IMR-90 (cell line): ENCODE results near the gene FAM120A. TPM values are rescaled to one million over a fixed set of nuclear protein-coding genes. Genes with fewer than 3 reads are reported as not detected.

Source experiments
- ATAC-seq: fragments of 200-7000 bp; cut with Tn5 transposase; 2 replicates; pipeline ENCODE4 v1.9.1; 2020; ENCODE audit warnings: low read depth, mild to moderate bottlenecking, moderate library complexity
- BruUV-seq: library from RNA; stranded (reverse); fragments of 400-500 nt; replicated peaks from 2 replicates; lab custom pipeline; 2021; lab: Mats Ljungman, UMichigan
- CTCF ChIA-PET: fragments of 300-600 bp; formaldehyde crosslinking; extraction: SDS; loops from one replicate; lab custom pipeline; 2021; ENCODE audit warnings: antibody characterized with exemption; lab: Yijun Ruan, JAX
- POLR2A ChIA-PET: fragments of 300-600 bp; sonication (Branson Sonifier 250); formaldehyde crosslinking; loops from one replicate; lab custom pipeline; 2022; ENCODE audit warnings: antibody characterized with exemption; ENCODE audit not compliant: unreplicated experiment; lab: Charles Lee
- DNase-seq: peaks from one replicate; pipeline ENCODE4 v3.0.0; 2013
- H2AFZ ChIP-seq: replicated peaks from 2 replicates; pipeline ENCODE3; 2013; ENCODE audit warnings: low read length, mild to moderate bottlenecking; ENCODE audit not compliant: poor library complexity
- H2AK5ac ChIP-seq: 2 replicates; pipeline ENCODE4 v1.6.1; 2013; ENCODE audit warnings: low read depth, low read length, inconsistent platforms
- H2AK9ac ChIP-seq: replicated peaks from 2 replicates; pipeline ENCODE3; 2013; ENCODE audit warnings: mild to moderate bottlenecking, low read depth, low read length, moderate library complexity; ENCODE audit not compliant: poor library complexity
- H2BK120ac ChIP-seq: 2 replicates; pipeline ENCODE4 v1.6.1; 2013; ENCODE audit warnings: low read depth, low read length, inconsistent platforms
- H2BK15ac ChIP-seq: 3 replicates; pipeline ENCODE4 v1.6.1; 2013; ENCODE audit warnings: low read depth, low read length, inconsistent platforms
- H2BK20ac ChIP-seq: 2 replicates; pipeline ENCODE4 v1.6.1; 2013; ENCODE audit warnings: low read depth, mild to moderate bottlenecking, inconsistent platforms, low read length, moderate library complexity
- H2BK5ac ChIP-seq: 2 replicates; pipeline ENCODE4 v1.6.1; 2013; ENCODE audit warnings: mild to moderate bottlenecking, low read depth, low read length, inconsistent platforms; ENCODE audit not compliant: poor library complexity, severe bottlenecking
- H3K14ac ChIP-seq: replicated peaks from 2 replicates; pipeline ENCODE4 v1.6.1; 2013; ENCODE audit warnings: low read depth, low read length, inconsistent platforms
- H3K18ac ChIP-seq: 2 replicates; pipeline ENCODE4 v1.6.1; 2013; ENCODE audit warnings: low read depth, low read length, control low read depth
- H3K23ac ChIP-seq: 2 replicates; pipeline ENCODE4 v1.6.1; 2013; ENCODE audit warnings: low read depth, low read length, inconsistent platforms
- H3K27ac ChIP-seq: 2 replicates; pipeline ENCODE4 v1.5.1; 2013; ENCODE audit warnings: mild to moderate bottlenecking, control low read depth, low read length; ENCODE audit not compliant: insufficient read depth
- H3K27me3 ChIP-seq: 2 replicates; pipeline ENCODE4 v1.6.1; 2013; ENCODE audit warnings: low read length; ENCODE audit not compliant: control insufficient read depth, insufficient read depth
- H3K36me3 ChIP-seq: 2 replicates; pipeline ENCODE4 v1.6.1; 2013; ENCODE audit warnings: low read length, mixed read lengths; ENCODE audit not compliant: control insufficient read depth, insufficient read depth
- H3K4ac ChIP-seq: 2 replicates; pipeline ENCODE4 v1.6.1; 2013; ENCODE audit warnings: low read depth, low read length, inconsistent platforms
- H3K4me1 ChIP-seq: 2 replicates; pipeline ENCODE4 v1.6.1; 2013; ENCODE audit warnings: low read length, mixed read lengths; ENCODE audit not compliant: control insufficient read depth, insufficient read depth
- H3K4me2 ChIP-seq: 2 replicates; pipeline ENCODE4 v1.6.1; 2013; ENCODE audit warnings: low read depth, mild to moderate bottlenecking, control low read depth, low read length, moderate library complexity
- H3K4me3 ChIP-seq: 2 replicates; pipeline ENCODE4 v1.5.1; 2013; ENCODE audit warnings: low read depth, mild to moderate bottlenecking, control low read depth, low read length, moderate library complexity; ENCODE audit not compliant: insufficient read depth
- H3K56ac ChIP-seq: 2 replicates; pipeline ENCODE4 v1.6.1; 2013; ENCODE audit warnings: low read length, inconsistent platforms; ENCODE audit not compliant: insufficient read depth; ENCODE audit errors: extremely low read depth
- H3K79me1 ChIP-seq, 2 experiments: 2 replicates each; pipeline ENCODE4 v1.6.1; 2013; ENCODE audit warnings: low read length in 2 of 2, inconsistent platforms in 1 of 2, low read depth in 1 of 2
- H3K9ac ChIP-seq: 2 replicates; pipeline ENCODE4 v1.6.1; 2013; ENCODE audit warnings: low read depth, low read length, control low read depth
- H3K9me1 ChIP-seq: 2 replicates; pipeline ENCODE4 v1.6.1; 2013; ENCODE audit warnings: low read length, inconsistent platforms; ENCODE audit not compliant: insufficient read depth
- H3K9me3 ChIP-seq: 2 replicates; pipeline ENCODE4 v1.6.1; 2013; ENCODE audit warnings: low read length; ENCODE audit not compliant: control insufficient read depth, insufficient read depth
- H4K20me1 ChIP-seq: 2 replicates; pipeline ENCODE4 v1.6.1; 2013; ENCODE audit warnings: low read length, inconsistent platforms; ENCODE audit not compliant: insufficient read depth
- H4K5ac ChIP-seq: 2 replicates; pipeline ENCODE4 v1.6.1; 2013; ENCODE audit warnings: mild to moderate bottlenecking, low read depth, low read length, control low read depth
- H4K8ac ChIP-seq, 2 experiments: 2 replicates each; pipeline ENCODE4 v1.6.1; 2013; ENCODE audit warnings: low read depth in 2 of 2, low read length in 2 of 2, control low read depth in 1 of 2, inconsistent platforms in 1 of 2
- H4K91ac ChIP-seq: 2 replicates; pipeline ENCODE4 v1.6.1; 2013; ENCODE audit warnings: low read depth, low read length, inconsistent platforms; ENCODE audit not compliant: insufficient read depth
- POLR2A ChIP-seq: IDR thresholded peaks from 2 replicates; pipeline ENCODE4 v1.6.1; 2012; ENCODE audit warnings: mild to moderate bottlenecking, low read depth, low read length
- SMC3 ChIP-seq: fragments of 150-350 bp; IDR thresholded peaks from 2 replicates; pipeline ENCODE4 v1.6.1; 2016; ENCODE audit warnings: low read depth, mild to moderate bottlenecking, antibody characterized with exemption, low read length, moderate library complexity
- WGBS, 2 experiments: methylation state at CpG; one replicate each; pipeline versions ENCODE4 v1.1.5 to v1.1.7; 2013; ENCODE audit warnings: missing lambda C conversion rate in 2 of 2; ENCODE audit not compliant: insufficient read length in 1 of 2; ENCODE audit errors: extremely low coverage in 2 of 2; 5-methylcytosine and 5-hydroxymethylcytosine counted together
- dilution Hi-C: fragments of 300-500 bp; cut with HindIII; formaldehyde crosslinking; loops from one replicate; pipeline ENCODE4 v1.14.3; 2018; ENCODE audit warnings: low sequenced_read_pairs; ENCODE audit not compliant: unreplicated experiment
- in situ Hi-C: fragments of 300-500 bp; cut with MboI; formaldehyde crosslinking; loops from 3 replicates; pipeline ENCODE4 v1.14.3; 2019; ENCODE audit warnings: low sequenced_read_pairs, inconsistent platforms, mixed read lengths
- intact Hi-C: fragments of 100-400 bp; cut with micrococcal nuclease; formaldehyde crosslinking; loops from 2 replicates; pipeline ENCODE4 v1.10.0; 2022
- polyA plus RNA-seq, 3 experiments: library from polyadenylated mRNA; depleted of rRNA; stranded (reverse); fragments of >200 nt; gene quantifications; 2 replicates each; pipeline ENCODE4 v1.2.3, GENCODE V29; 2012; ENCODE audit warnings: low replicate concordance in 1 of 3
- total RNA-seq: library from RNA; depleted of rRNA; stranded (reverse); fragments of >200 nt; gene quantifications from 2 replicates; pipeline ENCODE4 v1.2.3, GENCODE V29; 2012

FAM120A gene
- total and polyA plus RNA-seq, 2 of the 4 experiments (the other 2 are of a cell fraction), result 61.6 to 75.1 TPM

DNA sequence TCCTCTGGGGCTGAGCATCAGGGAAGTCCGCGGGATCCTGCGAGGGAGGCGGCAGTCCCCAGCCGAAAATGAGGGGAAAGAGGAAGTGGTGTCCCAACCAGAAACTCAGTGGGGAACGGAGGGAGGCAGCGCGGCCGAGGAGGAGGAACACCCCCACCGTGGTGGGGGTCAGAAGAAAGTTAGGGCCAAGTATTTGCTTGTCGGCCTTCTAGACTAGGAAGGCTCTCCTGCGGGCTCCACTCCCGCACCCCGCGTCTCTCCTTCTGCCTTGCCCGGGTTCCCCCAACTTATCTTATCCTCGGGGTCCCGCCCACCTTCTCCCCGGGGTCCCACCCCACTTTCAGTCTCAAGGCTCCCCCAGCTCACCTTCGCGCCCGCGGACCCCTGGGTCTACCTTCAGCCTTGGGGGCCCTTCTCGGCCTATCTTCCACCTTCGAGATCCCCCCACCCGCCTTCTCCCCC, 124.3 kb downstream of the FAM120A start:
- Histone ChIP-seq H3K4ac (peak overlapping the region; percentile 83), H2BK15ac (no peak overlapping the region), H3K4me1 (peaks cover 23% of the 10 kb centered on the region), H3K4me3 (peak overlapping the region; percentile 52), H2BK120ac (0 out of 2 replicates have a peak overlapping the region, but pooled peaks have one; percentile 14), H3K14ac (peak overlapping the region; percentile 86), H3K18ac (peak overlapping the region; percentile 10; the same call in 1 of the 2 replicates), H2AK9ac (peak overlapping the region; percentile 90), H4K91ac (peak overlapping the region; percentile 66; the same call in 1 of the 2 replicates), H3K9ac (peak overlapping the region; percentile 92), H2AFZ (peak overlapping the region; percentile 98), H3K9me3 (no peaks in the 10 kb centered on the region), H4K5ac (peak overlapping the region; percentile 74; the same call in 1 of the 2 replicates), H2BK5ac (peak overlapping the region; percentile 63), H3K9me1 (peaks cover 15% of the 10 kb centered on the region), H3K79me1 (peaks cover 19 to 58% of the 10 kb centered on the region in 2 experiments), H4K8ac (peak overlapping the region; percentile 79 to 95), H3K56ac (peak overlapping the region; percentile 87), H3K4me2 (peak overlapping the region; percentile 82), H3K36me3 (no peaks in the 10 kb centered on the region), H3K27me3 (no peaks in the 10 kb centered on the region), H3K23ac (peak overlapping the region; percentile 84), H3K27ac (peak overlapping the region; percentile 77), H2BK20ac (no peak overlapping the region), H4K20me1 (peaks cover 31% of the 10 kb centered on the region), H2AK5ac (no peak overlapping the region)
- ChIA-PET CTCF (no interaction called here), POLR2A (interaction anchor here (0.6 kb wide), 1 partner anchor 10 kb away, joined by 3 read pairs; no protein-coding TSS in a partner anchor)
- 0 out of 2 replicates have a peak, but pooled peaks have one; percentile 44 for TF ChIP-seq POLR2A
- no peak for TF ChIP-seq SMC3
- WGBS, 2 experiments, result 0% methylated on average over 9 of the region's 26 CpGs; no CpG with 5 or more reads in 1 of the 2 experiments
- ATAC-seq, result peak; percentile 32
- dilution Hi-C loops, result no loop called here
- in situ Hi-C loops, result no loop called here
- intact Hi-C loops, result loop anchor here (5.0 kb wide), 1 partner anchor 91 kb away; no protein-coding TSS in a partner anchor
- DNase-seq, result peak; percentile 16
- no TSS peak for BruUV-seq
